ENCODE data around the gene PARP3. TPM values are rescaled to one million over a fixed set of nuclear protein-coding genes. Genes with fewer than 3 reads are reported as not detected.

The PARP3 gene
- polyA plus RNA-seq, 3 donors, result 15.0 to 16.2 (median 16.2) TPM

Other genes with a start within 250 kb of the PARP3 start
- under 1 TPM; 0.43 to 0.69 (median 0.55) TPM for gene GRM2, start 235.3 kb upstream of the PARP3 start, polyA plus RNA-seq (ENCODE audit: insufficient read length in 3 of 3)
- gene IQCF6, start 163.1 kb upstream of the PARP3 start, polyA plus RNA-seq (ENCODE audit: insufficient read length in 3 of 3), result not detected
- not detected for gene IQCF2, start 80.7 kb upstream of the PARP3 start, polyA plus RNA-seq (ENCODE audit: insufficient read length in 3 of 3)
- gene IQCF5, start 66.8 kb upstream of the PARP3 start, polyA plus RNA-seq (ENCODE audit: insufficient read length in 3 of 3), result not detected
- not detected for gene IQCF1, start 39.0 kb upstream of the PARP3 start, polyA plus RNA-seq (ENCODE audit: insufficient read length in 3 of 3)
- 10 to 100 TPM; 17.3 to 19.2 (median 17.5) TPM for gene RRP9, start 459 bp upstream of the PARP3 start, polyA plus RNA-seq (ENCODE audit: insufficient read length in 3 of 3)
- under 1 TPM; 0.36 to 0.49 (median 0.37) TPM for gene GPR62, start 13.0 kb downstream of the PARP3 start, polyA plus RNA-seq (ENCODE audit: insufficient read length in 3 of 3)
- gene PCBP4, start 25.1 kb downstream of the PARP3 start, polyA plus RNA-seq (ENCODE audit: insufficient read length in 3 of 3), result 10 to 100 TPM; 47.8 to 51.4 (median 49.5) TPM
- 10 to 100 TPM; 76.7 to 82.8 (median 80.5) TPM for gene ABHD14B, start 31.7 kb downstream of the PARP3 start, polyA plus RNA-seq (ENCODE audit: insufficient read length in 3 of 3)
- gene ABHD14A, start 32.7 kb downstream of the PARP3 start, polyA plus RNA-seq (ENCODE audit: insufficient read length in 3 of 3), result 10 to 100 TPM; 21.0 to 26.1 (median 26.0) TPM
- gene ACY1, start 41.2 kb downstream of the PARP3 start, polyA plus RNA-seq (ENCODE audit: insufficient read length in 3 of 3), result 100 to 1,000 TPM in 2 of 3 donors, 10 to 100 TPM in 1; 87.7 to 123 (median 108) TPM
- 1,000 to 10,000 TPM; 1,608 to 1,744 (median 1,623) TPM for gene RPL29, start 53.5 kb downstream of the PARP3 start, polyA plus RNA-seq (ENCODE audit: insufficient read length in 3 of 3)
- 10 to 100 TPM; 15.2 to 18.1 (median 15.7) TPM for gene DUSP7, start 114.2 kb downstream of the PARP3 start, polyA plus RNA-seq (ENCODE audit: insufficient read length in 3 of 3)
- gene POC1A, start 212.1 kb downstream of the PARP3 start, polyA plus RNA-seq (ENCODE audit: insufficient read length in 3 of 3), result 1 to 10 TPM; 7.0 to 8.2 (median 8.1) TPM

Data from right renal cortex interstitium (tissue), 3 donors.